ENCODE measurements around the gene MTA3.

GRCh38 chr2:42598656-42599055, 30.2 kb downstream of the MTA3 start:
- TF ChIP-seq POLR2AphosphoS5 (IDR thresholded peaks at IDR 0.05) (no peak), CTCF (IDR thresholded peaks at IDR 0.05) (no peak), EP300 (IDR thresholded peaks at IDR 0.05) (no peak)

All from upper lobe of left lung (tissue), 4 donors.